ENCODE results near the gene PRDM16. TPM values are rescaled to one million over a fixed set of nuclear protein-coding genes. Genes with fewer than 3 reads are reported as not detected.

Gene PRDM16
- total RNA-seq, 2 experiments from 2014 or later = not detected

- Histone ChIP-seq H3K9me2 (ENCODE audit: insufficient read depth, low read length) (no peaks in the 10 kb centered on the region), H4K20me1 (ENCODE audit: insufficient read depth, low read length) (no peaks in the 10 kb centered on the region), H3K9me3 (ENCODE audit: low read length) (no peaks in the 10 kb centered on the region), H3K79me2 (ENCODE audit: insufficient read depth, low read depth, low read length) (no peaks in the 10 kb centered on the region), H3K4me3 (ENCODE audit: low read depth, low read length, poor library complexity, severe bottlenecking) (no peak overlapping the region), H3K4me2 (ENCODE audit: low read length) (no peak overlapping the region), H3K36me3 (ENCODE audit: insufficient read depth, low read length) (no peaks in the 10 kb centered on the region), H3K4me1 (ENCODE audit: insufficient read depth, low read length, poor library complexity, severe bottlenecking) (no peaks in the 10 kb centered on the region), H2AFZ (ENCODE audit: low read length) (no peak overlapping the region), H3K27ac (ENCODE audit: low read depth, low read length, poor library complexity, severe bottlenecking) (no peak overlapping the region)
- intact Hi-C loops (cut with micrococcal nuclease; ENCODE audit: unreplicated experiment) = no loop called here
- BruUV-seq (replicated peaks) = no TSS peak
- TF ChIP-seq EZH2phosphoT487 (IDR thresholded peaks at IDR 0.05; ENCODE audit: borderline replicate concordance, low read depth, low read length) = no peak
- TF ChIP-seq CTCF (conservative IDR thresholded peaks at IDR 0.05; ENCODE audit: low read length) = no peak
- ChIA-PET CTCF (ENCODE audit: unreplicated experiment) (no interaction called here), POLR2A (no interaction called here)
- no peak for DNase-seq (ENCODE audit: low spot score)
Observed at GRCh38 chr1:3125078-3125477, 56.1 kb downstream of the PRDM16 start.

GRCh38 chr1:3125546-3126368 lies 56.8 kb downstream of the PRDM16 start:
- Histone ChIP-seq H3K4me3 (ENCODE audit: low read depth, low read length, poor library complexity, severe bottlenecking) (no peak overlapping the region), H3K4me2 (ENCODE audit: low read length) (no peak overlapping the region)

More at GRCh38 chr1:3125546-3126368, 56.8 kb downstream of the PRDM16 start:
- Histone ChIP-seq H3K9me2 (ENCODE audit: insufficient read depth, low read length) (no peaks in the 10 kb centered on the region), H4K20me1 (ENCODE audit: insufficient read depth, low read length) (no peaks in the 10 kb centered on the region), H3K4me1 (ENCODE audit: insufficient read depth, low read length, poor library complexity, severe bottlenecking) (no peaks in the 10 kb centered on the region), H3K27ac (ENCODE audit: low read depth, low read length, poor library complexity, severe bottlenecking) (no peak overlapping the region), H3K9me3 (ENCODE audit: low read length) (no peaks in the 10 kb centered on the region), H3K36me3 (ENCODE audit: insufficient read depth, low read length) (no peaks in the 10 kb centered on the region), H3K79me2 (ENCODE audit: insufficient read depth, low read depth, low read length) (no peaks in the 10 kb centered on the region), H2AFZ (ENCODE audit: low read length) (no peak overlapping the region)
- no TSS peak for BruUV-seq (replicated peaks)
- no peak for TF ChIP-seq EZH2phosphoT487 (IDR thresholded peaks at IDR 0.05; ENCODE audit: borderline replicate concordance, low read depth, low read length)
- no peak for TF ChIP-seq CTCF (conservative IDR thresholded peaks at IDR 0.05; ENCODE audit: low read length)
- CTCF ChIA-PET (ENCODE audit: unreplicated experiment) = no interaction called here
- DNase-seq (ENCODE audit: low spot score) = no peak
- POLR2A ChIA-PET = no interaction called here
- intact Hi-C loops (cut with micrococcal nuclease; ENCODE audit: unreplicated experiment) = no loop called here
